Measurements from ENCODE around the gene UBN2.

The UBN2 gene

DNA sequence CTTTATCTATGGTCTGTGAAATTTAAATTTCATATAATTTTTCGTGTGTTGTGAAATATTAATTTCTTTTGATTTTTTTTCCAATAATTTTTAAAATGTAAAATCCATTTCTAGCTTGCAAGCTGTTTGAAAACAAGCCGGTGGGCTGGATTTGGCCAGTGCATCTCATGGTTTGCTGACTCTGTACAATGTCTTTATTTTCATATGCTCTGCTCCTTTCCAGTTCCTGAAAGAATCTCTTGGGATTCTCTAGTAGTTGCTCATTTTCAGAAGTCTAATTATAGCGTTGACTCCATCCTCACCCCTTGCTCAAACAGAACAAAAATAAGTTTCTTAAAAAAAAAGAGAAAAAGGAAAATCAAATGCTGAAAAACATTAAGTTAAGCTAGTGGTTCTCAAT lies 21.4 kb downstream of the UBN2 start:
- TF ChIP-seq, protein P1, sequence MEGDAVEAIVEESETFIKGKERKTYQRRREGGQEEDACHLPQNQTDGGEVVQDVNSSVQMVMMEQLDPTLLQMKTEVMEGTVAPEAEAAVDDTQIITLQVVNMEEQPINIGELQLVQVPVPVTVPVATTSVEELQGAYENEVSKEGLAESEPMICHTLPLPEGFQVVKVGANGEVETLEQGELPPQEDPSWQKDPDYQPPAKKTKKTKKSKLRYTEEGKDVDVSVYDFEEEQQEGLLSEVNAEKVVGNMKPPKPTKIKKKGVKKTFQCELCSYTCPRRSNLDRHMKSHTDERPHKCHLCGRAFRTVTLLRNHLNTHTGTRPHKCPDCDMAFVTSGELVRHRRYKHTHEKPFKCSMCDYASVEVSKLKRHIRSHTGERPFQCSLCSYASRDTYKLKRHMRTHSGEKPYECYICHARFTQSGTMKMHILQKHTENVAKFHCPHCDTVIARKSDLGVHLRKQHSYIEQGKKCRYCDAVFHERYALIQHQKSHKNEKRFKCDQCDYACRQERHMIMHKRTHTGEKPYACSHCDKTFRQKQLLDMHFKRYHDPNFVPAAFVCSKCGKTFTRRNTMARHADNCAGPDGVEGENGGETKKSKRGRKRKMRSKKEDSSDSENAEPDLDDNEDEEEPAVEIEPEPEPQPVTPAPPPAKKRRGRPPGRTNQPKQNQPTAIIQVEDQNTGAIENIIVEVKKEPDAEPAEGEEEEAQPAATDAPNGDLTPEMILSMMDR (IDR thresholded peaks at IDR 0.05; ENCODE audit: low read length, missing control alignments), result no peak
- no peak for DNase-seq (ENCODE audit: low read depth)
- H3K4me3 ChIP-seq (replicated peaks; ENCODE audit: low read depth, low read length), result no peak overlapping the region

DNA sequence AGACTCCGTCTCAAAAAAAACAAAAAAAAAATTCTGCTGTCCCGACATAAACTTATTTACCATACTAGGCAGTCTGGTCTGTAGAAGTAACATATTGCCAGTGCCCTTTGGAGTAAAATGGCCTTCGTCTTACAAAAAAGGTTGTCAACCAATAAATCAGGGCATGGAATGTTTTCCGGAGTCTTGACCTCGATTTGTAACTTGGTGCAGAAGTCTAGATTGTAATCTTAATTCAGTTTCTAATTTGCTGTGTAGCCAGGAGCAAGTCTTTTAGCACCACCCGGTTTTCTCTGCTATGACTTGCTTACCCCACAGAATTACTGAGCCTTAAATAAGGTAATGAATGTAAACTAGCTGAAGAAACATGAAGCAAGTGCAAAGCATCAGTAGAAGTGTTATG lies 23.2 kb downstream of the UBN2 start:
- no peak overlapping the region for H3K4me3 ChIP-seq (replicated peaks; ENCODE audit: low read depth, low read length)
- TF ChIP-seq, protein P1 (IDR thresholded peaks at IDR 0.05; ENCODE audit: low read length, missing control alignments), result no peak
- no peak for DNase-seq (ENCODE audit: low read depth)

DNA sequence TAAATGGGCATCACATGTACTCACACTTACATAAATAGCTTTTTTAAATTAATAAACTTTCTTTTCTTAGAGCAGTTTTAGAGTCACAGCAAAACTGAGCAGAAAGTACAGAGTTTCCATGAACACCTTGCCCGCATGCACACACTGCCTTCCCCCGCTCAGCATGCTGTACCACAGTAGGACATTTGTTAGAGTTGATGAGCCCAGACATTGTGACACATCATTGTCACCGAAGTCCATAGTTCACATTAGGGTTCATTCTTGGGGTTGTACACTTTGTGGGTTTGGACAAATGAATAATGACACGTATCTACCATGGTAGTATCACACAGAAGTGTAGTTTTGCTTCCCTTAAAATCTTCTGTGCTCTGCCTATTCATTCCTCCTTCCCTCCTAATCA lies 23.7 kb downstream of the UBN2 start:
- TF ChIP-seq, protein P1 (IDR thresholded peaks at IDR 0.05; ENCODE audit: low read length, missing control alignments), result no peak
- no peak for DNase-seq (ENCODE audit: low read depth)
- no peak overlapping the region for H3K4me3 ChIP-seq (replicated peaks; ENCODE audit: low read depth, low read length)

DNA sequence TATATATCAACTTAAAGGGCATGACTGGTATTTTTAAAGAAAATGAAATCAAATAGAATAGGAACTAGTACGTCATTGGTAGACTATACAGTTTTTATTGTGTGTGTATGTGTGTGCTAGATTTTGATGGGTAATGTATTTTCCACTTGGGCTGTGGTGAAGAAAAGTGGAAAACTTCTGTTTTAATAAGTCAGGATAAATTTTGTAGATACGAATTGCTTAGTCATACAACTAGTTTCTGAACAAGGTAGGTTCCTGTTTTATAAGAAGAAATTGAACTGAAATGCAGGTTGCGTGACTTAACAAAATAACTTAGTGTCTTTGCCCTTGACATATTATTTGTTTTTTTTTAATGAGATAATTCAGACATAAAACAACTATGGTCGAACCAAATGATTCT lies 24.3 kb downstream of the UBN2 start:
- TF ChIP-seq, protein P1 (IDR thresholded peaks at IDR 0.05; ENCODE audit: low read length, missing control alignments), result no peak
- no peak for DNase-seq (ENCODE audit: low read depth)
- H3K4me3 ChIP-seq (replicated peaks; ENCODE audit: low read depth, low read length), result no peak overlapping the region

DNA sequence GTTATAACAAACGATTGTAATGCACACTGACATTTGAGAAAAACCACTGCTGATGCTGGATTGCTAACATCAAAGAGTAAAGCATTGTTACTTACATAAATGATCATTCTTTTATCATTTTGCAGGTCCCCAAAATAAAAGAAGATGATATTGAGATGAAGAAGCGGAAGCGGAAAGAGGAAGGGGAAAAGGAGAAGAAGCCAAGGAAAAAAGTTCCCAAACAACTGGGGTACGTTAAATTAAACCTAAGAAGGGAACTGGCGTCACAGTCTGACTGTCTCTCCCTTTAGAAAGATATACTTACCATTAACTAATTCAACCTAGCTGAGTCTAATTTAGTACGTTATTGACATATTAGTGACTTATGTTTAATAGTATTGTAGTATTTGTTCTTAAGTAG lies 28.1 kb downstream of the UBN2 start:
- no peak for DNase-seq (ENCODE audit: low read depth)
- TF ChIP-seq, protein P1 (IDR thresholded peaks at IDR 0.05; ENCODE audit: low read length, missing control alignments), result no peak
- no peak overlapping the region for H3K4me3 ChIP-seq (replicated peaks; ENCODE audit: low read depth, low read length)

DNA sequence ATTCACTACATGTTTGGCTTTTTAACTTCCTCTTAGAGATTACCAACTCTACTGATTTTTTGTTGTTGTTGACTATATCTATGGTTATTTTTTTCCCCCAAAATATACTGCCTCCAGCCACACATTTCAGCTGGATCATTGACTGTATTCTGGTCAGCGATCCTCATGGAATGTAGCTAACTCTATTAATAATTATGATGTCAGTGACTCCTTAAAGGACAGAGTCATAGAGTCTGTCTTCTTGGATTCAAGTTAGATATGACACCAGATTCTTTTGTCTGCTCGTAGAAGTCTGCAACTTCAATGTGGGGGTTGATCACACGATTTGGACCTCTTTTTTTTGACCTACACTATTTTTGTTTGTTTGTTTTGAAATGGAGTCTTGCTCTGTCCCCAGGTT lies 33.2 kb downstream of the UBN2 start:
- DNase-seq (ENCODE audit: low read depth), result no peak
- TF ChIP-seq, protein P1 (IDR thresholded peaks at IDR 0.05; ENCODE audit: low read length, missing control alignments), result no peak
- H3K4me3 ChIP-seq (replicated peaks; ENCODE audit: low read depth, low read length), result no peak overlapping the region

DNA sequence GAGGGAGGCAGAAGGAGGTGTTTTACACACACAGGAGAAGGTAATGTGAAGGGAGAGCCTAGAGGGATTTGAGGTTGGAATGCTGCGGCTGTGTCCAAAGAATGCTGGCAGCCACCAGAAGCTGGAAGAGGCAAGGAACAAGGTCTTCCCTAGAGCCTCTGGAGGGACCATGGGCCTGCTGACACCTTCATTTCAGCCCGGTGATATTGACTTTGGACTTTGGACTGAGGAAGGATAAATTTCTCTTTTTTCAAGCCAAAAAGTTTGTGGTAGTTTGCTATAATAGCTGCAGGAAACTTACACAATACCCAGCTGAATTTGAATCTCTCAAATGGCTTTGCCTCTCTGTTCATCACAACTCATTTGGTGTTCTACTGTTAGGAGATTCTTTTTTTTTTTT lies 34.6 kb downstream of the UBN2 start:
- H3K4me3 ChIP-seq (replicated peaks; ENCODE audit: low read depth, low read length), result no peak overlapping the region
- DNase-seq (ENCODE audit: low read depth), result no peak
- TF ChIP-seq, protein P1 (IDR thresholded peaks at IDR 0.05; ENCODE audit: low read length, missing control alignments), result no peak
